CD4-positive, alpha-beta T cell treated with Interleukin-15 for 1 hour (primary cell): ENCODE results near the gene GLP1R.

ENCODE experiments used
- DNase-seq: peaks from one replicate; pipeline ENCODE4 v3.0.0-alpha.2; 2020

GLP1R gene

DNA sequence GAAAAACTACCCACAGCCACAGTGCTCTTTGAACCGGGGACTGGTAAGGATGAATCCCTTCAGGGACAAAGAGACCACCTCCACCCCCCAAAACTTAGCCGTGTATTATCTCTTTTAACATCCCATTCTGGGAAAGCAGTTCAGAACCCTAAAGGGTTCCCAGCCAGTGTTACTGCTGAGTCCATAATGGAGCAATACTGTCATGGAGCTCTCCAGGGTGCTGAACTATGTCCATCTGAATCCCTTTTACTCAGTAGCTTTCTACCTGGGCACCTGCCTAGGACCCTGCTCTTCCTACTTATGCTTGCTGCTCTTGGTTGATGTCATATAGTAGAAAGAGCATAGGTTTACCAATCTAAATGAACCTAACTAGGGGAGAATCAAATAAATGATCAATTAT is 88.7 kb downstream of the GLP1R start:
- DNase-seq: no peak
